Body of pancreas (tissue), 4 donors: Measurements from ENCODE around the gene MYO1G.

Experiments used
- CTCF ChIP-seq, 7 experiments: fragments of 450-650 bp in 4 of 7; fragments of 200-600 bp in 3 of 7; sonication (generic) in 3 of 7; IDR thresholded peaks; one replicate each; pipeline ENCODE4 v1.5.1; 2016 to 2019; ENCODE audit warnings: antibody characterized with exemption in 7 of 7
- POLR2A ChIP-seq, 3 donors: fragments of 450-650 bp; IDR thresholded peaks; one replicate each; pipeline ENCODE4 v1.6.1; 2016; ENCODE audit warnings: antibody characterized with exemption in 3 of 3, mild to moderate bottlenecking in 2 of 3

- TF ChIP-seq CTCF (IDR thresholded peaks at IDR 0.05) (no peak), POLR2A (IDR thresholded peaks at IDR 0.05) (no peak)
Measured at GRCh38 chr7:44985033-44985695, 6.3 kb upstream of the MYO1G start.
